CD14-positive monocyte (primary cell): ENCODE measurements around the gene BRD8. TPM values are rescaled to one million over a fixed set of nuclear protein-coding genes. Genes with fewer than 3 reads are reported as not detected.

Source experiments
- DNase-seq, 3 donors: peaks; one replicate each; pipeline ENCODE4 v3.0.0-alpha.2; 2011 to 2022
- H2AFZ ChIP-seq: 2 replicates; pipeline ENCODE4 v1.6.0; 2012; ENCODE audit warnings: mild to moderate bottlenecking, low read depth, low read length, inconsistent platforms; ENCODE audit not compliant: insufficient read depth, poor library complexity, severe bottlenecking
- H3K27ac ChIP-seq, 2 donors: 1 replicate in 1 of 2; 2 replicates in 1 of 2; pipeline ENCODE4 v1.5.1; 2012 to 2013; ENCODE audit warnings: low read length in 2 of 2, control low read depth in 1 of 2, inconsistent platforms in 1 of 2, low read depth in 1 of 2, mild to moderate bottlenecking in 1 of 2
- H3K27me3 ChIP-seq, 2 donors: one replicate each; pipeline versions ENCODE4 v1.6.0 to v1.6.1; 2011 to 2013; ENCODE audit warnings: low read length in 2 of 2; ENCODE audit not compliant: control insufficient read depth in 2 of 2, insufficient read depth in 2 of 2
- H3K36me3 ChIP-seq, 2 donors: replicated peaks in 1 of 2; 1 replicate in 1 of 2; 2 replicates in 1 of 2; pipeline versions ENCODE4 v1.5.1 to v1.6.1; 2012 to 2013; ENCODE audit warnings: low read length in 2 of 2, control low read depth in 1 of 2, inconsistent platforms in 1 of 2, mild to moderate bottlenecking in 1 of 2; ENCODE audit not compliant: insufficient read depth in 2 of 2, control insufficient read depth in 1 of 2
- H3K4me1 ChIP-seq, 2 donors: 1 replicate in 1 of 2; 2 replicates in 1 of 2; pipeline versions ENCODE4 v1.5.1 to v1.6.1; 2012 to 2013; ENCODE audit warnings: low read length in 2 of 2, control low read depth in 1 of 2, inconsistent platforms in 1 of 2, mild to moderate bottlenecking in 1 of 2, moderate library complexity in 1 of 2; ENCODE audit not compliant: insufficient read depth in 2 of 2, control insufficient read depth in 1 of 2
- H3K4me2 ChIP-seq: replicated peaks from 2 replicates; pipeline ENCODE3; 2012; ENCODE audit warnings: low read length, moderate library complexity, mild to moderate bottlenecking; ENCODE audit not compliant: poor library complexity, severe bottlenecking; ENCODE audit errors: extremely low read depth
- H3K4me3 ChIP-seq, 3 experiments: fragments of 200-600 bp in 1 of 3; sonication (generic) in 1 of 3; replicated peaks in 1 of 3; 1 replicate in 2 of 3; 2 replicates in 1 of 3; pipeline ENCODE4 v1.5.1; 2011 to 2013; ENCODE audit warnings: low read length in 3 of 3, mild to moderate bottlenecking in 3 of 3, control low read depth in 2 of 3, low read depth in 2 of 3, inconsistent platforms in 1 of 3, moderate library complexity in 1 of 3
- H3K79me2 ChIP-seq: 2 replicates; pipeline ENCODE4 v1.6.0; 2012; ENCODE audit warnings: mild to moderate bottlenecking, control low read depth, inconsistent platforms, low read length, moderate library complexity; ENCODE audit not compliant: insufficient read depth
- H3K9ac ChIP-seq: 2 replicates; pipeline ENCODE4 v1.6.0; 2017; ENCODE audit warnings: low read length, mild to moderate bottlenecking; ENCODE audit not compliant: insufficient read depth, poor library complexity, severe bottlenecking
- H3K9me3 ChIP-seq, 2 donors: replicated peaks in 1 of 2; 1 replicate in 1 of 2; 2 replicates in 1 of 2; pipeline versions ENCODE4 v1.5.1 to v1.6.1; 2012 to 2013; ENCODE audit warnings: low read length in 2 of 2, control low read depth in 1 of 2; ENCODE audit not compliant: control insufficient read depth in 1 of 2, insufficient read depth in 1 of 2
- H4K20me1 ChIP-seq: 2 replicates; pipeline ENCODE4 v1.6.0; 2012; ENCODE audit warnings: mild to moderate bottlenecking, low read length, control low read depth, moderate library complexity; ENCODE audit not compliant: insufficient read depth
- H3K27ac Mint-ChIP-seq, 7 donors: one replicate each; pipeline ENCODE4 v1.8.0; 2020; ENCODE audit warnings: mild to moderate bottlenecking in 7 of 7, mixed read lengths in 7 of 7, moderate library complexity in 6 of 7, inconsistent platforms in 2 of 7
- H3K27me3 Mint-ChIP-seq, 3 donors: one replicate each; pipeline ENCODE4 v1.8.0; 2021 to 2022; ENCODE audit warnings: low read depth in 3 of 3, mild to moderate bottlenecking in 3 of 3, mixed read lengths in 3 of 3, moderate library complexity in 3 of 3, inconsistent platforms in 1 of 3
- H3K36me3 Mint-ChIP-seq, 2 donors: one replicate each; pipeline ENCODE4 v1.8.0; 2020; ENCODE audit warnings: mixed read lengths in 2 of 2, inconsistent platforms in 1 of 2, mild to moderate bottlenecking in 1 of 2
- H3K4me1 Mint-ChIP-seq: one replicate; pipeline ENCODE4 v1.8.0; 2020; ENCODE audit warnings: mild to moderate bottlenecking, mixed read lengths
- H3K4me3 Mint-ChIP-seq, 2 donors: one replicate each; pipeline ENCODE4 v1.8.0; 2020; ENCODE audit warnings: mild to moderate bottlenecking in 2 of 2, mixed read lengths in 2 of 2, moderate library complexity in 1 of 2
- H3K9me3 Mint-ChIP-seq, 7 donors: one replicate each; pipeline ENCODE4 v1.8.0; 2020 to 2022; ENCODE audit warnings: mixed read lengths in 7 of 7, mild to moderate bottlenecking in 6 of 7, moderate library complexity in 6 of 7, inconsistent platforms in 2 of 7
- WGBS: methylation state at CpG from one replicate; pipeline ENCODE4 v1.1.5; 2013; ENCODE audit warnings: missing lambda C conversion rate; ENCODE audit not compliant: insufficient coverage; 5-methylcytosine and 5-hydroxymethylcytosine counted together
- intact Hi-C, 2 donors: fragments of 100-400 bp; cut with micrococcal nuclease; formaldehyde crosslinking; loops; one replicate each; pipeline versions ENCODE4 v1.15.0 to v1.15.1; 2023
- polyA plus RNA-seq, 3 donors: library from polyadenylated mRNA; depleted of rRNA in 1 of 3; unstranded in 2 of 3; stranded (reverse) in 1 of 3; fragments of 300-500 nt in 2 of 3; fragments of >200 nt in 1 of 3; fragmentation: Illumina TruSeq in 2 of 3; gene quantifications; 1 replicate in 2 of 3; 2 replicates in 1 of 3; pipeline ENCODE4 v1.2.3, GENCODE V29; 2012 to 2021
- TF ChIP-seq, protein P1 (sequence below): fragments of 200-600 bp; IDR thresholded peaks from one replicate; pipeline ENCODE4 v1.8.0; 2022; ENCODE audit warnings: antibody characterized with exemption, mild to moderate bottlenecking

BRD8 gene
- polyA plus RNA-seq, 3 donors = 9.8 to 19.6 (median 17.6) TPM

DNA sequence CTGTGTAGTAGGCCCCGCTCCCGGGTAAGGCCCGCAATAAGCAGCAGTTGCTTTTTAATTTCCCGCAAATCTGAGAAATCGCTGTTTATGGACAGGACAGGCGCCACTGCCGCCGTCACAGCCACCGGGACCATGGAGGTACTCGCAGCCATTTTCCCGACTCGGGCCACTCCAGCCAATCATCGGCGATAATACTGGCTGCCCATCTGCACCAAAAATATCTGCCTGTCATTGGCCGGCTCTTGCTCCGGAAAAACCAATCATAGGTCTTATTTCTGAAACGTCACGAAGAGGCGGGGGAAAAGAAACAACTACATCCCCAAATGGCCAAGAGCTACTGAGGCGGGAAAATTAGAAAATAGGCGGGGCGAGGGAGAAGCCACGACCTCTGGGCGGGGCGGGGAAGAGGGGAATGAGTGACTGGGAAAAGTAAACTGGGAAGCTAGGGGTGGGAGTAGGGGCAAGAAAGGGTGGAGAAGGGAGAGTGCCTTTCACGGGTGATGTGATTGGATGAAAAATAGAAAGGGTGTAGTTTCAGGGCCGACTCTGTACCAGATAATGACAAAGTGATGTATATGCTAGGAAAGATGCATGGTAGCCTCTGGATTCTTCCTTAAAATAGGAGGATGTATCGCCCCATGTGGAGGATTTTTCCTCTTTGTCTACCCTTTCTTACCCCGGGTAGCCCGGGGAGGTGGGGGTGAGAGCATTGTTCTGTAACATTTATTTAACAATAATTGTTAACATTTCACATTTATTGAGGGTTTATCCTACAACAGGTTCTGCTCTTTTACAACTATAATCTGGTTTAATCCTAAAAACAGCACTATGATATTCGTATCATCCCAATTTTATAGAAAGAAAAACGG, 35.0 kb upstream of the BRD8 start, which contains the start of gene CDC23:
Gene CDC23 (minus strand): TSS at position 163 of the 869 bp plus-strand sequence. CDS start 11 bp downstream, at position 152.
- Mint-ChIP-seq H3K4me3 (peak within 1 kb of the TSS; percentile 98 to 100), H3K27me3 (peaks cover 0 to 3% (median 2%) of the 10 kb centered on the region in 3 donors), H3K9me3 (no peaks in the 10 kb centered on the region), H3K27ac (peak within 1 kb of the TSS; percentile 92 to 99 (median 97)), H3K36me3 (peaks cover 4 to 12% of the 10 kb centered on the region in 2 donors), H3K4me1 (peaks cover 14% of the 10 kb centered on the region)
- no peaks in the 10 kb centered on the region for H3K27me3 ChIP-seq
- intact Hi-C loops = loop anchor here (5.0 to 10.0 kb wide), 3 partner anchors 36 to 124 kb away; partner anchors contain the start of genes FAM53C (in 2 of the 2), BRD8 (in 1 of the 2), CDC25C (in 1 of the 2) and KIF20A (in 1 of the 2)
- H3K27ac ChIP-seq = peak within 1 kb of the TSS; percentile 58 to 95
- H3K4me2 ChIP-seq = peak within 1 kb of the TSS; percentile 94
- H3K79me2 ChIP-seq = peaks cover 46% of the 10 kb centered on the region
- TF ChIP-seq, protein P1, sequence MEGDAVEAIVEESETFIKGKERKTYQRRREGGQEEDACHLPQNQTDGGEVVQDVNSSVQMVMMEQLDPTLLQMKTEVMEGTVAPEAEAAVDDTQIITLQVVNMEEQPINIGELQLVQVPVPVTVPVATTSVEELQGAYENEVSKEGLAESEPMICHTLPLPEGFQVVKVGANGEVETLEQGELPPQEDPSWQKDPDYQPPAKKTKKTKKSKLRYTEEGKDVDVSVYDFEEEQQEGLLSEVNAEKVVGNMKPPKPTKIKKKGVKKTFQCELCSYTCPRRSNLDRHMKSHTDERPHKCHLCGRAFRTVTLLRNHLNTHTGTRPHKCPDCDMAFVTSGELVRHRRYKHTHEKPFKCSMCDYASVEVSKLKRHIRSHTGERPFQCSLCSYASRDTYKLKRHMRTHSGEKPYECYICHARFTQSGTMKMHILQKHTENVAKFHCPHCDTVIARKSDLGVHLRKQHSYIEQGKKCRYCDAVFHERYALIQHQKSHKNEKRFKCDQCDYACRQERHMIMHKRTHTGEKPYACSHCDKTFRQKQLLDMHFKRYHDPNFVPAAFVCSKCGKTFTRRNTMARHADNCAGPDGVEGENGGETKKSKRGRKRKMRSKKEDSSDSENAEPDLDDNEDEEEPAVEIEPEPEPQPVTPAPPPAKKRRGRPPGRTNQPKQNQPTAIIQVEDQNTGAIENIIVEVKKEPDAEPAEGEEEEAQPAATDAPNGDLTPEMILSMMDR = no peak
- no peaks in the 10 kb centered on the region for H4K20me1 ChIP-seq
- WGBS = 2% methylated on average over 23 of the region's 32 CpGs
- H3K9ac ChIP-seq = peak within 1 kb of the TSS; percentile 94
- H3K9me3 ChIP-seq = no peaks in the 10 kb centered on the region
- peaks cover 2 to 13% of the 10 kb centered on the region in 2 donors for H3K36me3 ChIP-seq
- peak within 1 kb of the TSS; percentile 99 for H2AFZ ChIP-seq
- peaks cover 14 to 19% of the 10 kb centered on the region in 2 donors for H3K4me1 ChIP-seq
- peak; percentile 93 to 95 (median 94) for DNase-seq
- peak within 1 kb of the TSS; percentile 58 to 99 (median 94) for H3K4me3 ChIP-seq

DNA sequence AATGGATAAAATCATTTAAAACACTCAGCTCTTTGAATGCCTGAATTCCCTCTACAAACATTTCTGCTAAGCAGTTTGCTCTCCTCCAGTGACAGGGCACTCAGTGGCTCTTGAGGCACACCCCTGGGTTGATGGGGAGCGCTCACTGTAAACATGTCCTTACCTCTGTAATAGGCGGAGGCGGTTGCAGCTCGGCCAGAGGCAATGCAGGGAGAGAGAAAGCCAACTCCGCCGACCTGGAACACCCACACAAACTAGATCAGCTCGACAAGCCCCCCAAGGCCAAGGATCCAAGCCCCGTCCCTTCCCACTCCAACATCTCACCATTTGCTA, 34.4 kb upstream of the BRD8 start:
- no peaks in the 10 kb centered on the region for H3K27me3 ChIP-seq
- H3K9me3 Mint-ChIP-seq = no peaks in the 10 kb centered on the region
- 0% methylated on average over 3 of the region's 8 CpGs for WGBS
- H3K9ac ChIP-seq = peak overlapping the region; percentile 94
- peak overlapping the region; percentile 98 to 100 for H3K4me3 Mint-ChIP-seq
- no peaks in the 10 kb centered on the region for H4K20me1 ChIP-seq
- peak overlapping the region; percentile 58 to 99 (median 94) for H3K4me3 ChIP-seq
- peaks cover 14% of the 10 kb centered on the region for H3K4me1 Mint-ChIP-seq
- H3K4me2 ChIP-seq = peak overlapping the region; percentile 94
- H3K36me3 Mint-ChIP-seq = peaks cover 8 to 16% of the 10 kb centered on the region in 2 donors
- TF ChIP-seq, protein P1 = no peak
- peaks cover 52% of the 10 kb centered on the region for H3K79me2 ChIP-seq
- intact Hi-C loops = loop anchor here (5.0 to 10.0 kb wide), 3 partner anchors 35 to 125 kb away; partner anchors contain the start of genes FAM53C (in 2 of the 2), BRD8 (in 1 of the 2), CDC25C (in 1 of the 2) and KIF20A (in 1 of the 2)
- DNase-seq = no peak
- H2AFZ ChIP-seq = peak overlapping the region; percentile 99
- H3K36me3 ChIP-seq = peaks cover 2 to 19% of the 10 kb centered on the region in 2 donors
- H3K27me3 Mint-ChIP-seq = peaks cover 0 to 1% (median 0%) of the 10 kb centered on the region in 3 donors
- H3K27ac ChIP-seq = peak overlapping the region; percentile 58 to 95
- peak overlapping the region; percentile 92 to 99 (median 97) for H3K27ac Mint-ChIP-seq
- H3K9me3 ChIP-seq = no peaks in the 10 kb centered on the region
- H3K4me1 ChIP-seq = peaks cover 14 to 19% of the 10 kb centered on the region in 2 donors
